GM06990 (cell line): ENCODE data around the gene BOD1L1.

Experiments used
- DNase-seq: peaks from one replicate; pipeline ENCODE4 v3.0.0-alpha.2; 2011; ENCODE audit not compliant: insufficient read length; ENCODE audit errors: extremely low read depth
- H3K27me3 ChIP-seq: replicated peaks from 2 replicates; pipeline ENCODE4 v1.6.0; 2011; ENCODE audit warnings: low read length; ENCODE audit not compliant: control insufficient read depth, insufficient read depth
- H3K36me3 ChIP-seq: 2 replicates; pipeline ENCODE4 v1.5.1; 2011; ENCODE audit warnings: low read length; ENCODE audit not compliant: control insufficient read depth, insufficient read depth
- H3K4me3 ChIP-seq: replicated peaks from 2 replicates; pipeline ENCODE4 v1.5.1; 2011; ENCODE audit warnings: low read depth, mild to moderate bottlenecking, control low read depth, low read length
- CTCF ChIP-seq: IDR thresholded peaks from 2 replicates; pipeline ENCODE4 v1.5.1; 2011; ENCODE audit warnings: low read length, control low read depth, mild to moderate bottlenecking, inconsistent platforms; ENCODE audit not compliant: insufficient read depth, poor library complexity, severe bottlenecking

The BOD1L1 gene

DNA sequence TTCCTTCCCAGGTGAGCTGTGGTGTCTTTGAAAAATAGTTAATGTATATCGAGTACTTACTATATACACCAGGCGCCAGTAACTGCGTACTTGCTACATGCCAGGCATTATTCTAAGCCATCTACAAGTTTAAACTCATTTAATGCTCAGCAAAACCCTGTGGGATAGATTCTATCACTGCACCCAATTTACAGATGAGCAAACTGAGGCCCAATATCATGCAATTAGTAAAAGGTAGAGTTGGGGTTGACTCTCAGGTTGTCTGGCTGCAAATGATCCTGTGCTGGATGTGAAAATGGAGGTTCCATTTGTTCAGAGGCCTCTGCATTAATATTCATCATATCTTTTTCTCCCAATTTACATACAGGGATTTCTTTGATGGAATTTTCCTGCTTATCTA, 100.9 kb downstream of the BOD1L1 start:
- H3K27me3 ChIP-seq = peaks cover 8% of the 10 kb centered on the region
- H3K4me3 ChIP-seq = no peak overlapping the region
- DNase-seq = no peak
- TF ChIP-seq CTCF = no peak
- no peaks in the 10 kb centered on the region for H3K36me3 ChIP-seq

- peaks cover 4% of the 10 kb centered on the region for H3K27me3 ChIP-seq
- H3K4me3 ChIP-seq = no peak overlapping the region
- TF ChIP-seq CTCF = no peak
- no peak for DNase-seq
- no peaks in the 10 kb centered on the region for H3K36me3 ChIP-seq
Observed at GRCh38 chr4:13525606-13526281, 101.8 kb downstream of the BOD1L1 start.

DNA sequence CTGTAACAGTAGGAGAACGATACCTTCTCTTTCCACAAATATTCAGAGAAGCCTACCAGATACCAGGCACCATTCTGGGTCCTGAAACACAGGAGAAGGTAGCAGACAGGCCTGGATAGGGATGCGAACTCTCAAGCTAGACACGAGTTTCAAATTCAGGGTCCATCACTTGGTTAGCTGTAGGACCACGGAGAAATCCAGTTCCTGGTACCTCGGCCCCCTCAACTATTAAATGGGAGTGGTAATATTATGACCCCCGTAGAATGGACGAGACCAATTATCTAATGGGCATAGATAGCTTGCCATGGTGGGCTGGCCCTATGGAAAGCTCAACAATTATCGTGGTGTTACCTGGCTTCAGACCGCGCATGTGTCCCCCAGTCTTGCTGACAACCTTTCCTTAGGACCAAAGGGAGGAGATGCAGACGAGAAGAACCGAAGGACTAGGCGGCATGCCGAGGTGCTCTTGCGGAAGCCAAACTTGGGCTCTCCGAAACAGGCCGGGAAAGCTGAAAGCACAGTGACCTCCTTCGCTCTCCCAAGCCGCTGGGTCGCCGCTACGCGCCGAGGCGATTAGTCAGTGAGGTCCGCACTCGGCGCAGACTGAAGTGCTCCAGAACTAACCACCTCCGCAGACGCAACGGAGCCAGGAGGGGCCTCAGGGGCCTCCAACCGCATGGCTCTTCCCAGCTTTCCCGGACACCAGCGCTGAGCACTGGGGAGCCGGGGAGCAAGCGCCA, 102.9 kb downstream of the BOD1L1 start:
- TF ChIP-seq CTCF = no peak
- no peak overlapping the region for H3K4me3 ChIP-seq
- peaks cover 4% of the 10 kb centered on the region for H3K27me3 ChIP-seq
- H3K36me3 ChIP-seq = no peaks in the 10 kb centered on the region
- no peak for DNase-seq

DNA sequence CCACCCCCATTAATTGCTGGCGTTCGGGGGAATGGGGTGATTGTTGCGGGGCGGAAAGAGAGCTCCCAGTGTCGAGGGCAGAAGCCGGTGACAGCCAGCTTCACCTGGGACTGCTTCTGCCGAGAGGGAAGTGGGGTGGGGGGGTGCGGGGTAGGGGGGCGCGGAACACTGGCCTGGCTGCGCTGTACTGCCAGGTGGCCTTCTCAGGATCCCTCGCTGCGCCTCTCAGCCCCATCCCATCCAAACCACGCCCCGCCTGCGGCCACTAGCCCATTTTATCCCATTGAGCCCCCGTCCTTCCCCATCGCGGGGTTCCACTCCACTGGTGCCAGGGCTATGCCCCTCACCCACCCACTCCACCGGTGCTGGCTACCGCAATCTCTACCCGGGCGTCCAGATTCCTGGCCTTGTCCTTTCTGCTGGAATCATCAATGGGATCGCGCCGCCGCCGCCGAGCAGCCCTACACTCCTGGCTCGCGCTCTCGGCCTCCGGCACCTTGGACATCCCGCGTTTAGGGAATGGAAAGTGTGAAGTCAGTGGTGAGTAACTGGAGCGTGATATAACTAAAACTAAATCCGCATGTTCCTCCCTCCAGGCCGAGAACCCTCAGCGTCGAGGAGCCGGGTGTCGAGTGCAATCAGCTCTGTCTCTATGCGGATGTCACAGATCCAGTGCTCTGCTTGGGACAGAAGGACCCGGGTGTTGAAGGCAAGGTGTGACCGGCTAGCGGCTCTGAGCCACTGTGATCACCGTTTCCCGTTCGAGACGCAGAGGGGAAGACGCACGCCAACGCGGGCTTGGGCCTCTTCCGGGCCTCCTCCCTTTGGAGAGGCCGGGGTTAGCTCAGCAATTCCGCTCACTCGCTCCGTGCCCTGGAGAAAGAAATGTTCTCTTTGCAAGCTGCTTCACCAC, 103.7 kb downstream of the BOD1L1 start:
- no peak for DNase-seq
- Histone ChIP-seq H3K36me3 (no peaks in the 10 kb centered on the region), H3K4me3 (no peak overlapping the region), H3K27me3 (peaks cover 4% of the 10 kb centered on the region)
- no peak for TF ChIP-seq CTCF

GRCh38 chr4:13523105-13523477, 104.4 kb downstream of the BOD1L1 start:
- H3K27me3 ChIP-seq = peaks cover 4% of the 10 kb centered on the region
- no peak for TF ChIP-seq CTCF

More at GRCh38 chr4:13523105-13523477, 104.4 kb downstream of the BOD1L1 start:
- DNase-seq = no peak
- H3K36me3 ChIP-seq = no peaks in the 10 kb centered on the region
- H3K4me3 ChIP-seq = no peak overlapping the region
